HG03469 (cell line): ENCODE measurements around the gene CKAP5.

ENCODE experiments used
- ATAC-seq: cut with Tn5 transposase; IDR thresholded peaks from one replicate; pipeline ENCODE4 v1.9.1; 2021; ENCODE audit warnings: mild to moderate bottlenecking, moderate library complexity, moderate number of reproducible peaks; ENCODE audit not compliant: unreplicated experiment

CKAP5 gene

DNA sequence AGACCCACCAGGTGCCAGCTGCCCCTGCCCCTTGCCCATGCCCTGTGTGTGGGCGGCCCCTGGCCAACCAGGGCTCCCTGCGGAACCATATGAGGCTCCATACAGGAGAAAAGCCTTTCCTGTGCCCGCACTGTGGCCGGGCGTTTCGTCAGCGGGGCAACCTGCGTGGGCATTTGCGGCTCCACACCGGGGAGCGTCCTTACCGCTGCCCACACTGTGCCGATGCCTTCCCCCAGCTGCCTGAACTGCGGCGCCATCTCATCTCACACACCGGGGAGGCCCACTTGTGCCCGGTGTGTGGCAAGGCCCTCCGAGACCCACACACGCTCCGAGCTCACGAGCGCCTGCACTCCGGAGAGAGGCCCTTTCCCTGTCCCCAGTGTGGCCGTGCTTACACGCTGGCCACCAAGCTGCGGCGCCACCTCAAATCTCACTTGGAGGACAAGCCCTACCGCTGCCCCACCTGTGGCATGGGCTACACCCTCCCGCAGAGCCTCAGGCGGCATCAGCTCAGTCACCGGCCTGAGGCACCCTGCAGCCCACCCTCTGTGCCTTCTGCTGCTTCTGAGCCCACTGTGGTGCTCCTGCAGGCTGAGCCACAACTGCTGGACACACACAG lies 140.9 kb downstream of the CKAP5 start:
- ATAC-seq: no peak

DNA sequence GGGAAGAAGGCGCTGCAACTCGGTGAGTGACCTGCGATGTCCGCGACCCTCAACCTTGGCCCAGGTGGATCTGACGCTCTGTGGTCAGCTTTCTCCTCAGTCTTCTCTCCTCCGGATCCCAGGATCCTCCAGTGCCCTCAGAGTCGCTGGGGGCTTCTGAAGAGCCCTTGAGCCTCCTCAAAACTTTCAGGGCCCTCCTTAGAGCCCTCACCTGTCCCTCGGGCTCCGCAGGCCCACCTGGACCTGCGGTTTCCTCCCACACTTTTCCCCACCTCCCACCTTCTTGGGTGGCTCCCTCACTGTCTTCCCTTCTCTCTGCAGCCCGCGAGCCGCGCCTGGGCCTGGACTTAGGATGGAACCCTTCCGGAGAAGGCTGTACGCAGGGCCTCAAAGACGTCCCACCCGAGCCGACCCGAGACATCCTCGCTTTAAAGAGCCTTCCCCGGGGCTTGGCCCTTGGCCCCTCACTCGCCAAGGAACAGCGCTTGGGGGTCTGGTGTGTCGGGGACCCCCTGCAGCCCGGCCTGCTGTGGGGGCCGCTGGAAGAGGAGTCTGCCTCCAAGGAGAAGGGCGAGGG lies 144.9 kb downstream of the CKAP5 start:
- ATAC-seq: peak; percentile 4

DNA sequence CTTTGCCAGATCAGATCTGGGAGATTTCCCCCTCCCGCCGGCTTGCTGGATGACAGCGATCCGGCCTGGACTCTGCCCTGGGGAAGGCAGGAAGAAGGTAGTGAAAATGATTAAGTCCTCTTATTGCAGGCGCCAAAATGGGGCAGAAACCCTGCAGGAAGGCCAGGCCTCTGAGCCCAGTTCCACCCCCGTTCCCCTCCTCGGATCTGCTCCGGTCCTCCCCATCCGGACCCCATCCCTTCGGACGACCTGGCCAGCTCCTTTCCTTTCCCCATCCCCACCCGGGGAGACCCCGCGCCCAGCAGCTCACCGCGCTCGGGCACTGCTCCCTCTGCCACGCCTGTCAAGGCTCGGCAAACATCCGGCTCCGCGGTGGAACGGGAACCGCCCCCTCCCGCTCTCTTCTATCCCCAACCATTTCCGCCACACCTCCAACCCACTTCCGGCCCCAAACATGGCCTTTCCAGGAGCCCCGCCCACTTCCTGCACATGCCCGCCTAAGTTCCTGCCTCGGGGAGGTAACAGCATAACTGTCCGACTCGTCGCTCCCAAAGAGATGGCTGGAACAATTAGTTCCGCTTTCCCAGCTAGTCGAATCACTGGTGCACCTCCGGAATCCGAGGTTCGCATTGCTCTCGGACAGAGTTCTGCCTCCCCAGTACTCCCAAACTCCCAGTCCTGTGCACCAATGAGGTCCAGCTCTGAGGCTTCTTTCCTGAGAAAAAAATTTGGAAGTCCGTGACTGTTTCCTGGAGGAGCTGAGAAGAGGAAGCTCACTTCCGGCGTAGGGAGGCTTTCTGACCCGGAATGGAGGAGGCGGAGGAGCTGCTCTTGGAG lies 145.6 kb downstream of the CKAP5 start, which contains the start of the genes ARHGAP1 and ZNF408:
Gene ARHGAP1, minus strand, starts transcription at position 379 of the 837 bp plus-strand sequence. CDS start 4,512 bp downstream, outside the sequence.
Gene ZNF408, plus strand, starts transcription at position 791 of the 837 bp plus-strand sequence. Its CDS starts 17 bp downstream, at position 808.
- peak; percentile 72 for ATAC-seq

- no peak for ATAC-seq
Observed at GRCh38 chr11:46698597-46698996, 147.5 kb downstream of the CKAP5 start.

GRCh38 chr11:46697723-46698122 lies 148.4 kb downstream of the CKAP5 start:
- ATAC-seq: no peak

DNA sequence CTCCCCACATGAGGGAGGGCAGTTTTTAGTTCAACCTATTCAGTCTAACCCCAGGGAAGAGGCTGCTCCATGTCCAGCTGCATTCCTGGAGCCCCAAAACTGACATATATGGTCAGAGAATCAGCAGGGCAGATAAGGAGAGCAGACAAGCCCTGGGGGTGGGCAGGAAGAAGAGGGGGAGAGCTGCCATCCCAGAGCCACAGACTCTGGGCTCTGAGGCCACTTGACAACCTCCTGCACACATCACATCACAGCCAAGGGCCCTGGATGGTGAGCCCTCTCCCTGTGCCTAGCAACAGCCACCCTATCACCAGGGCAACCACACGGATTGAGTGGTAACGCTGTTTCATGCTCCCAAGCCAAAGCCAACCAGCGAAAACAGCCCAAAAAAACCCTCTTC lies 148.8 kb downstream of the CKAP5 start:
- ATAC-seq: no peak

DNA sequence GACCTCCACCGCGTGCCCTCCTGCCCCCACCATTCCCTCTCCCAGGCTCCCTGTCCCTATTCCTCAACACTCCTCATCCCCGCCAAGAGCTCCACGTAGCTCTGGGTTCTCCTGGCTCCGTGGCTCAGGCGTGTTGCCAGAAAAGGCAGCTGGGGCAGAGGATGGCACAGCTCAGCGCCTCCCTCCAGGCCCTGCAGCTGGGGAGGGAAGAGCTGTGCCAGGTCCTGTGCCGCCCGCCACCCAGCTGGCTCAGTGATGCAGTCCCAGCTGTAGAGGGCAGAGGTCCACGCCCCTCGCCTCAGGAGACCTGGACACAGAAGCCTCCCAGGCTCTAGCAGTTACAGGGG lies 149.9 kb downstream of the CKAP5 start:
- no peak for ATAC-seq

DNA sequence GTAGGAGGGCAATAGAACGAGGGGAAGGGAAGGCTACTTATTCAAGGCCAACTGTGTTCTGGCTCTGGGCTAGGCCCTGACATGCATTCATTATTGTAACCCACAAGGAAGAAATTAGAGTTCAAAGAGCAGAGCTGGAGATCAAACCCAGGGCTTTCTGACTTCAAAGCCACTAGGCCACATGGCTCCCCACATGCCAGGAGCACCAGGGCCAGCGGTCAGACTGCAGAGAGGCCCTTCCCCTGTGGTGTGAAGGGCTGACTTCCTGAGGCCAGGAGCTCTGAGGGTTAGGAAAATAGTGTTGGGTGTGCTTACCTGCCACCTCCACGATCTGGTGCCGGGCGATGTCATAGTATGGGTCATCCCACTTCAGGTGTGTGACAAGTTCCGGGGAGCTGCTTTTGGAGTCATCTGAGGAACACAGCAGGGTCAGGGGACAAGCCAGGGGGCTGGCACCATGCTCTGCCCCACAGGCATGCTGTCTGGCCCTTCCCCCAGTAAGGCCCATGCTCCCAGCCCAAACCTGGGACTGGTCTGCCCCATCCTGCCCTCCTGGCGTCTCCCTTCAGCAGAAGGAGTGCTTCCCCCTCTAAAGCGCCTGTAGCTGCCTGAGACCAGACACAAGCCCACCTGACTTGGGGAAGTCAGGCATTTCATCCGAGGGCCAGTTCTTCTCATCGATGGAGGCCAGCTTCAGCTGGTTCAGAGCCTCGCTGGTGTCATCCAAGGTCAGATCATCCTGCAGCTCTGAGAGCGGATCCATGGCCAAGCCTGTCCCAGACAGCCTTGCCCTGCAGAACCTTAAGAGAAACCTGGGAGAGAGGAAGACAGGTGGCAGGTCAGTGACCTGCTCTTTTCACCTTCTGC lies 150.5 kb downstream of the CKAP5 start:
- no peak for ATAC-seq

GRCh38 chr11:46694607-46695006 lies 151.5 kb downstream of the CKAP5 start:
- no peak for ATAC-seq

DNA sequence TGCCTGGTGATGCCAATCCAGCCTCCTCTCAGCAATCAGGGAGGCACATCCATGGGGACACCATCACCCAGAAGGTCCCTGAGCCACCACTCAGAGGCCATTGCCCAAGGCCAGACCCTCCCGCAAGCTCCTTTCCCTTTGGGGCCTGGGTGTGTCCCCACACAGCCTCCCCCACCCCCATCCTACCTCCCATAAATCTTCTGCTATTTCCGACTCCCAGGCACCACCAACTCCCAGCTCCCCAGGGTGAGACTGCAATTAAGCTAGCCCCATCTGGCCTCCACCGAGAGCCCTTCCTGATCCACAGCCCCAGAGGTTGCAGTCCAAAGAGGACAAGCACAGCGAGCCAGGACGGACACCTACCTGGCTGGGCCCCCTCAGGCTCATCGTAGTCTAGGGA lies 152.0 kb downstream of the CKAP5 start:
- ATAC-seq: no peak

DNA sequence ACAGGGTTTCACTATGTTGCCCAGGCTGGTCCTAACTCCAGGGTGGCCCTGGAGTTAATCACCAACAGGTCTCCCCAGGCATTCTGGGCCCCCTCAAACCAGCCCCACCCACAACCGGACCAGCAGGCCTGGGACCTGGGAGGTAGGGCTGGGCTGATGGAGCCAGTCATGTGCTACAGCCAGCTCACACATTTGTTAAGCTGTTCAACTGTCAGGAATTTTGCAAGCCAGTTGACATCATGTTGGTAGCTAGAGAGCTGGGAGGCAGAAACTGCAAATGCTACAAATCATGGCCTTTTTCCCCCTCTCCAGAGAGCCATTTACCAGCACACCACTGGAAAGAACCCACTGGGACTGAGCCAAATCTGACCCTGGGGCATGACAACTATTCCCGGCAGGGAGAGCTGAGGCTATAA lies 152.5 kb downstream of the CKAP5 start:
- no peak for ATAC-seq
